DMS53 (cell line): Measurements from ENCODE around the gene MFNG.

Experiments
- DNase-seq: peaks from one replicate; lab custom pipeline; 2025; lab: John Stamatoyannopoulos, UW

Gene MFNG

DNA sequence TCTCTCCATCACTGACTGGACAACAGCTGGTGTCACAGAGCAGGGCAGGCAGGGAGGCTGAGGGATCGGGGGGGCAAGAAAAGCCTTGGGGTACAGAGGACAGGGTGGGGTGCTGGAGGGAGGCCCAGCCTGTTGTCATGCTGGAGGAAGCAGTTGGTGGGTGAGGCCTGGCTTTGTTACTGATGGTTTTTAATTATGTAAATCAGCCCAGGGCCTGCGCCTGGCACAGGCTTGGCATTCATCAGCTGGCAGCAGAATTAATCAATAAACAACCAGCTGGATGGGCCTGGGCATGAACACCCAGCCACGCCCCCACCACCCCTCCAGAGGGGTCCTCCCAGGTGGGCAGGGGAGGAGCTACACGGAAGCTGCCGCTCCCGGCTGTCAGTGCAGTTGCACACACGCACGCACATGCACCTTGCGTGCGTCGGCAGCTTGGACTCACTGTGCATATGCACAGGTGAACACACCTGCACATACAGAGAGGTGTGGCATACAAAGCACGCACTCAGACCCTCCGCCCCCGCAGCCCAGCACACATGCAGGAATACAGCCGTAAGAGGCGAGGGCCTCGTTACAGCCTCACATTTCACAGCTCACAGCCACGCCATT, 37.6 kb downstream of the MFNG start:
- DNase-seq, result no peak

DNA sequence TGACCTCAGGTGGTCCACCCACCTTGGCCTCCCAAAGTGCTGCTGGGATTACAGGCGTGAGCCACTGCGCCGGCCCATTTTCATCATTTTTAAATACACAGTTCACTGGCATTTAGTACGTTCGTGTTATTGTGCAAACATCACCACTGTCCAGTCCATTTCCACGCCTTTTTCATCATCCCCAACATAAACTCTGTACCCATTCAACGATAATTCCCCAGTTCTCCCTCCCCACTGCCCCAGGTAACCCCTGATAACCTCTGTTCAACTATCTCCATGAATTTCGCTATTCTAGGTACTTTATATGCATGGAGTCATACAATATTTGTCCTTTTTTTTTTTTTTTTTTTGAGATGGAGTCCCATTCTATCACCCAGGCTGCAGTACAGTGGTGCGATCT, 40.7 kb downstream of the MFNG start:
- DNase-seq, result no peak

DNA sequence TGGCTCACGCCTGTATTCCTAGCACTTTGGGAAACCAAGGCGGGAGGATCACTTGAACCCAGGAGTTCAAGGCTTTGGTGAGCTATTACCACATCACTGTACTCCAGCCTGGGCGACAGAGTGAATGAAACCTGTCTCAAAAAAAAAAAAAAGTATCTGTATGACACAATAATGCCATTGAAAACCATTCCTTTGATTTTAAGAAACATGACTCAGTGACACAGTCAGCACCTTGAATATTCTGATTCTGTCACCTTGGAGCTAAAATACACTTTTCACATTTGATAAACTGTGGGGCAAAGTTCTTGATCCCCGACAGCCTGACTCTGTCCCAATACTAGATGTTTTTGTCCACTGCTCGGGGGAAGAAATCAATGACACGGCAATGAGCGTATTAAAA, 42.2 kb downstream of the MFNG start:
- DNase-seq, result no peak

DNA sequence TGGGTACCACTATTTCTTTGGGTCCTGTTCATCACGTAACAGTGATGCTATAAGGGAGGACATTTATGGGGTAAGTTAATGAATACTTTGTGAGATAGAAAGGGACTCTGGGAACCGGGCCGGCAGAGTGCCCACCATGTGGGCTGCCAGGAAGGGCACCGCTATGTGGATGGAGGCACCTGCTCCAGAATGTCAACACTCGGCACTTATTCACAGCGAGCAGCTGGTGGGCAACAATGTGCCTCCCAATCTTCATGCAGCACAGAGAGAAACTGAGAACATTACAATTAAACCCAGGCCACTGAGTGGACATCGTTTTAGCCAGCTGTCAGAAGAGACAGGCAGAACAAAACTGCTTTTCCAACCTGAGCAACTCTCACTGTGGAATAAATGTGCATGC, 43.1 kb downstream of the MFNG start:
- DNase-seq, result no peak

DNA sequence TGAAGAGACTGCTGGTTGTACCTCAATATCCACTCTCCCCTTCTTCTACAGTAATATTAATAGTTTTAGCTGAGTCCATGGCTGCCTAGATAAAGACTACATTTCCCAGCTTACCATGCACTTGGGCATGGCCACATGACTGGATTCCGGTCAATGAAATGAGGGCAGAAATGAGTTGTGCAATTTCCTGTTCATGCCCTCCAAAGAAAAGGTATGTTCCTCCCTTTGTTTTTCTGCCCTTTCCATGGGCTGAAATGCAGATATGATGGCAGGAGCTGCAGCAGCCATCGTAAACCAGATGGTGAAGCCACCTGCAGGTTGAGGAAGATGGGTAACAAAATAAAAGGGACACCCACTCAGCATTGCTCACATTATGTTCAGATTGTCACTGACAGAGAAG, 43.6 kb downstream of the MFNG start:
- peak; percentile 7 for DNase-seq

DNA sequence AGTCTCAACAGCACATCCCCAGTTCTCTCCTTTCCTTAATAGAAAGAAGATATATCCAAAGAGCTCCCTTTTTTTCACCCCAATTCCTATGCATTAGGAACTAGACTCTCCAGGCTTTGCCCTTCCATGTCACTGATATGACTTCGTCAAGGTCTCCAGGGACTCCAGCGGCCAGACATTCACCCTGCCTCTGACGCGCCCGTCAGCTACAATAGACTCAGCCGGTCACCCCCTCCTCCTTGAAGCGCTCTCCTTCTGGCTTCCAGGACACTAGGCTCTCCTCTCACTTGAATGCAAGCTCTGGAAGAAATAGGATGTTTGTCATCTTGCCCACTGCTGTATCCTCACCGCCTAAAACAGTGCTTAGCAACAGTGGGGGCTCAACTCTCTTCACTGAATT, 44.0 kb downstream of the MFNG start:
- no peak for DNase-seq

DNA sequence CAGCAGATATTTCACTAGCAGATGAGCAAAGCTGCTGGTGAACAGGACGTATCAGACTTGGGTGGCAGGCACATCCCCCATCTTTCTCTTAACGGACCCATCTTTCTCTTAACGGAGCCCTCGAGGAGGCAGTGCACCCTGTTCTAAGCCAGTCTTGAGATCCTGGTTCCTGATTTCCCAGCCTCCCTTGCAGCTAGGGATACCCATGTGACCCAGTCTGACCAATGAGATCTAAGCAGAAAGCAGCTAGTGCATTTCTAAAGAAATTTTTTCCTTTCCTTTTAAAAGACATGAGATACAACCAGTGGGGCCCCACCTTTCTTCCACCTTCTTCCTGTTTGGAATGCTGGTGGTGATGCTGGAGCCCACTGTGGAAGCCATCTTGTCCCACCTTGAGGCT, 45.3 kb downstream of the MFNG start:
- DNase-seq, result no peak

DNA sequence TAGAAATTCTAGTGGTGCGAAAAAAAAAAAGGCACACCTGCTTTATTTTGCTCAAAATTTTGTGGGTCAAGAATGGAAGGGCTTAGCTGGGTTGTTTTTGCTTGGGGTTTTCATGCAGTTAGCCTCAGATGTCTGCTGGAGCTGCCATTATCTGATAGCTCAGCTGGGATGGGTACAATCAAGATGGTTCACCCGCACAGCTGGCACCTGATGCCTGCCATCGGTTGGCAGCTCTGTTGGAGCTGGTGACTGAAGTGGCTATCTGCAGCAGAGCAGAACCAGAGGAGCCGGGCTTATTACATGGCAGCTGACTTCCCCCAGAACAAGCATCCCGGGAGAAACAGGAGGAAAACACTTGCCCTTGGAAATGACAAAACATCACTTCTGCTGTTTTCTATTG, 46.8 kb downstream of the MFNG start:
- DNase-seq, result peak; percentile 14

DNA sequence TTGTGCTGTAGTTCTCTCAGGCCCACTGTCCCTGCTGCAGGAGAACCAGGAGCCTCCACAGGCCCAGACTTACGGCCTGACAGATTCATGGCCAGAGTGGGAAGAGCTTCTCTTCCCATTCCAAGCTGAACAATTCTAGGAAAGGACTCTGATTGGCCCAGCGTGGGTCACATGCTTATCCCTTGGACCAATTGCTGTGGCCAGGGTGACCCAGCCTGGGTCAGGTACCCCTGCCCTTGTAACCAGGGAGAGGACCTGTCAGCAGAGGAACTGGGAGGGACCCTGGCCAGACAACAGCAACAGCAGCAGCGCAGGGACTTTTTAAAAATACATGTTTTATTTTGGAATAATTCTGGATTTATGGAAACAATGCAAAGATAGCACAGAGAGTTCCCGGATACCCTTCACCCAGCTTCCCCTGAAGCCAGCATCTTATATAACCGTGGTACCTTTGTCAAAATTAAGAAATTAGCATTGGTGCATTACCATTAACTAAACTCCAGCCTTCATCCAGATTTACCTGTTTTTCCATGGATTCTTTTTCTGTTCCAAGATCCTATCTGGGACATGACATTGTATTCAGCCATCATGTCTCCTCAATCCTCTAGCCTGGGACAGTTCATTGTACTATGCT, 50.1 kb downstream of the MFNG start:
- DNase-seq, result no peak

DNA sequence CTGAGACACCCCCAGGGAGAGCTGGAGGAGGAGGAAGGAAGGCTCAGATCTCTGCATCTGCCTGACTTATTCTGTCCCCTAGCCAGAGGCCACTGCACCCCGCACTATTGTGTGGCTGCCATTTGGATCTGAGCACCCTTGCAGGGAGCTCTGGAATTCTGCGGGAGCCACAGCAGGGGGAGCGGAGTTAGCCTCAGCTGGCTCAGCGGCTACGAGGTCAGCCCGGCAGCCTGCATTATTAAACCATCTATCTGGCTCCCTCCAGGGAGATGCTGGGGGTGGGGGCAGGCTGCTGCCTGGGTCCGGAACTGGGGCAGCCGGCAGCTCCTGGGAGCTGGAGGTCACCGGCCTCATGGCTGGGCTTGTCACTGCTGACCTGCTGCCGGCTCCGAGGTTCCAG, 52.4 kb downstream of the MFNG start:
- no peak for DNase-seq

DNA sequence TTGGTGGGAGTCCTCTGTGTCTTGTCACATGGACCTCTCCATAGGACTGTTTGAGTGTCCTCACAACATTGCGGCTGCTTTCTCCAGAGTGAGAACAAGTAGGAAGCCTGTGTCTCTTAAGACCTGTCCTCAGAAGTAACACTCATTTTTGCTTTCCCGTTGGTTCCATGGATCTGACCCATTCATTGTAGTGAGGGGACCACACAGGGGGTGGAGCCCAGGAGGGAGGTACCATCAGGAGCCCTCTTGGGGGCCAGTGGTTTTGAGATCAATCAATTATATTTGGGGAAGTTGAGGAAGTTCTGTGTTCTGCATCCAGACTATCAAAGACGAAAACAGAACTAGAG, 53.5 kb downstream of the MFNG start:
- DNase-seq, result no peak

DNA sequence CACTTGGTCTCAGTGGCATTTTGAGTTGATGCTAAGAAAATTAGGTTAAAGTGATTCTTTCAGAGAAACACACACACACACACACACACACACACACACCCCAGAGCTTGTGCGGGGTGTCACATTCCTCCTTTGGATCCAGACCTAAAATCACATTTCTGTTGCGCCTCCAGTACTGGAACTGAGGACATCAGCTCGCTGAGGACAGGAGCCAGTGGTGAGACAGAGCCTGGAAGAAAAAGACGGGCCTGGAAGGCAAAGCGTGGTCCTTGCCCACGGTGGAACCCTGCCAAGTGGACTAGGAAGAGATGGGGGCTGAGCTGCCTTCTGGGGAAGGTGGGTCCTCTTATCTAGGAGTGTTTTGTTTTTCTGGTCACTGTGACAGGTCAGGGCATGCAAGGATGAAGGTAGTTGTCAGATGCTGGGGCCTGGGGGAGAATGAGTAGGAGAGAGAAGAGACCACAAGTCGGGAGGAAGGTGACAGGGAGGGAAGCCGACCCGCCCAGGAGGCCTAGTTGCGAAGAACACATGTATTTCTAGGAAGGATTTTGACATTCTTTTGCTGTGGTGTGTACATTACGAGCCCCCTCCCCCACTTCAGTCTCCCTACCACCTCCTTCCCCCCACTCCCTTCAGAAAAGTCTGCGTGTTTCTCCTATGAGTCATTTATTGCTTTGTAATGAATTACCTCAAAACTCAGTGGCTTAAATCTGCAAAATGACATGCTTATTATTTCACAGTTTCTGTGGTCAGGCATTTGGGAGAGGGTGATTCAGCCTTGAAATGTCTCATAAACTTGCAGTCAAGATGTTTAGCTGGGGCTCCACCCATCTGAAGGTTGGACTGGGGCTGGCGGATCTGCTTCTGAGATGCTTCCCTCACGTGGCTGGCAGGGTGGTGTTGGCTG, 54.1 kb downstream of the MFNG start:
- no peak for DNase-seq

DNA sequence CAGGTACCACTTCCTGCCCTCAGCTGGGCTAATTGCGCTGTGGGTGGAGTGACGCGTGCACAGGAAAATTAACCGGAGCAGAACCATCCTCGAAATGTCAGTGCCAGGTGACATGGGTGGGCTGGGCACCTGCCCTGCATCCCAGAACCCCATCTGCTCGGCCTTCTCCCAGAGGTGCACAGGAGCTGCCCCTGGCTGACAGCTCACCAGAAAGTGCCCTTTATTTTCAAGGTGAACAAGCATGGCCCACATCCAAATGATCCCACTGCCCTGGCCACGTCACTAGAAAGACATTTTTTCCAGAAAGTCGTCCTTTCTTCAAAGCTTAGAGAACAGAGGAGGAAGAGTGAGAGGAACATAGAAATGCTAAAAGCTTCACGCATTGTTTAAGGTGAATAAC, 54.8 kb downstream of the MFNG start:
- no peak for DNase-seq

DNA sequence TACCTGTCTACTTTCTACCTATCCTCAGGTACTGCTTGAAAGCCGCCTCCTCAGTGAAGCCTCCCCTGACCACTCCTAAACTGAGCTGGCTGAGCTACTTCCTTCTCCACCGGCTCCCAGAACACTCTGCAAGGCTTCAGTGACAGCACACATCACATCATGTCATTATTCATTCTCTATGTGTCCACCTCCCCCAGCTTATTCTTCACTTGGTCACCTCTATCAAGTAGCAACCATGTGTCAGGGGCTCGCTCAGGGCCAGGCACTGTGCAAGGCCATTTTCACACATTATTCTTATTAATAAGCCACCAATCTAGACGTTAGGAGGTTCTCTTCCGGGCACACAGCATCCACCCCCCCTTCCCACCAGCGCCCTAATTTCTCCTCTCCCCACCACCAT, 55.2 kb downstream of the MFNG start:
- DNase-seq, result no peak

DNA sequence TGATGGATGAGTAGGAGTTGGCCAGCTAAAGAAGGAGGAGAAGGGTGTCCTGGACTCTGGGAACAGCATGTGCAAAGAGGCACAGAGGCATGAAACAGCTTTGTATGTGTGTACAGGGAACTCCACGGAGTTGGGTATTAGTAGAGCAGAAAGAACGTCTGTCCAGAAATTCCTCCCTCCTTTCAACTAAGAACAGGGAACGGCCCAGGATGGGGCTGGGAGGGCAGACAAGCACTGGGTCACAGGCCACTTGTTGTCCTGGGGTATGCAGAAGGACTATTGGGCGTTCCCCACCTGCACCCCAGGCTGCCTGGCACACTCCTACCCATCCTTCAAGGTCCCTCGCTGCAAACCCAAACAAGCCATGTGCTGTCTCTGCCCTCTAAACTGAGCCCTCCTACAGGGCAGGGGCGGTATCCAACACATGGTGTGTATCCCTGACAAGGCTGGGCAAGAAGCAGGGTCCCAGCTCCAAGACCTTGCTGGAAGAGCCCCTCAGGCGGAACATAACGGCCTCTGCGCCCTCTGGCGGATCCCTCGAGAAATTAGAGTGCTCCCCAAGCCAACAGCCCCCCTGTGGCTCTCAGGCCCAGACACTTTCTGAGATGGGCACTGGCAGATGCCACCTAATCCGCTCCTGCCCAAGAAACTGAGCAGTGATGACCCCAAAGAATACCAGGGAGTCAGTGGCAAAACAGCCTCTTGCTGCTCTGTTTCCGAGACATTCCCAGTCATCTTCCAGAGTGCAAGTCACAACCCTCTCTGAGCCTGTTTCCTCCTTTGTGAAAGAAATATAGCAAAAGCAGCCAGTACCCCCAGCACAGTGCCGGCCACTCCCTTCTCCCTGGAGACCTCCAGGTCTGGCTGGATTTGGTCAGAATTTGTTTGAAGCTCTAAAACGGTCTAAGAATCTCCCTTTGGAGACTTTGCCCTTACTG, 57.3 kb downstream of the MFNG start:
- peak; percentile 32 for DNase-seq

DNA sequence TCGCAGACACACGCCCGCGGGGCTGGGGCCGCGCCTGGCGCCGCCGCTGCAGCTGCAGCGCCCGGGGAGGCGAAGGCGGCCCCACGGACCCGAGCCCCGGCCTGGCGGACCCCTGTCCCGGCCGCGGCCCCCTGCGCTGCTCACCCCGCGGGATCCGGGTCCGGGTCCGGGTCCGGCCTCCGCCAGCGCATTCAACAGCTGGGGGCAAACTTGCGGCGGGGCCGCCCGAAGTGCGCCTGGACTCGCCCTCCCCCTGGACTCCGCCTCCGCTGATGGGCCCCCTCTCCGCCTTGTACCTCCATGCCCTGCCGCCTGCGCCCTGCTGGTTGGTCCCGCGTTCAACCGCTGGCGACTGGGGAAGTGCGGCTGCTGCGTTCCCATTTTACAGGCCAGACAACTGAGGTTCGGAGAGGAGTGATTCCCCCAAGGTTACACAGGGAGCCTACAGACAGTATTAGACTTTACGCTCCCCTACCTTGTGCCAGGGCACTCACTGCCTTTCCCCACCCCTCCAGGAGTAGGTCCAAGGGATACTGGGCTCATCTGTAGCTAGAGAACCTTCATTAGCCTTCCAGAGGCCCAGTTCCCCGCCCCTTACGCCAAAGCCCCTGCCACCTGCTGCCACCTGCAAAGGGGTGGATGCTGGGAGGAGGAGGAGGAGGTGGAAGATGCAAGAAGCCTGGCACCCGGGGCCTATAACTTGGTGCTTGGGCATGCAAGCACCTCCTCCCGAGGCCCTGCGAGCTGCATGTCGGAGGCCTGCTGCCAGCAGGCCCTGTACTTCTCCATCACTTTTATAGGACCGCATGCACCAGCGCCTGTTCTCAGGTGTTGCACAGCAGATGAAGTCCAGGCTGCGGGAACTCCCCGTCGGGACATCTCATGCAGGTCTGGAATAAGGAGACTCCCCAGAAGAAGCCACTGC, 58.2 kb downstream of the MFNG start:
- no peak for DNase-seq

DNA sequence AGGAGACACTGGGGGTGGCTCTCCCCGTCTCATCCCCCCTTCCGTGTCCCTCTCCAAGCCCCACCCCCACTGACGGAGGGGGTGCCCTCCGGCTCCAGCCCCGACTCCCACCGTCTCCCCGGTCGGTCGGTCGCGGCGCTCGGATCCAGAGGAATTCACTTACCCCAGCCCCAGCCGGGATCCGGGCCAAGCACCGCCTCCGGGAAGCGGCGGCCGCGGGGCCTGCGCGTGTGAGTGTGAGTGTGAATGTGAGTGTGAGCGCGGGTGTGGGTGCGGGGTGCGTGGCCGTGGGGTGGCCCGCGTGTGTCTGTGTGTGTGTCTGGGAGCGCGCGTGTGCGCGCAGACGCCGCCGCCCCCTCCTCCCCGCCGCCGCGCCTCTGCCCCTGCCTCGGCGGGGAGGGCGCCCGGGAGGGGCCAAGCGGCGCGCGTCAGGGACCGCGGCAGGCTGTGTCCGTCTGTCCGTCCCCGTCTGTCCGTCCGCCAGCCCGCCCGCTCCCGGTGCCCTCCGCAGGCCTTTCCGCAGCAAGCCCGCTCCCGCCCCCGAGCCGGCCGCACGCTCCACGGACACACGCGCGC, 59.0 kb downstream of the MFNG start, which contains the start of gene ELFN2:
Gene ELFN2 (minus strand): TSS at position 345 of the 576 bp plus-strand sequence. CDS start 51,945 bp downstream, outside the sequence.
- peak; percentile 30 for DNase-seq

DNA sequence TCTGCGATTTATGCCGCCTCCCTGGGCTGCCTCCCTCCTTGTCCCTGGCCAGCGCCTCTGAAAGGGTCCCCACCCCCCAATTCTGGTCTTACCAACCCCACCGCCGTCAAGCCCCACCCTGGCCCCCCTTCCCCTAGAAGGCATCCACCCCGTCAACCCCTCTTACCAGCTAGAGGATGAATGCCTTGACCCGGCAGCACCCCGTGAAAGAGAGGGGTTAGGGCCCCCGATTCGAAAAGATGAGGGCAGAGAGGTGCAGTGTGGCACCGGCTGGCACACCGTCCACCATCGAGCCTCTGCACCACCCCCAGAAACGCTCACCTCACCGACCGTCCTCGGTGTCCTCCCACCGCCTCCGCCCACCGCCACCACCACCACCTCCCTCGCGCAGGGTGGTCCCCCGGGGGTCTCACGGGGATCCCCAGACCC, 59.5 kb downstream of the MFNG start:
- no peak for DNase-seq

DNA sequence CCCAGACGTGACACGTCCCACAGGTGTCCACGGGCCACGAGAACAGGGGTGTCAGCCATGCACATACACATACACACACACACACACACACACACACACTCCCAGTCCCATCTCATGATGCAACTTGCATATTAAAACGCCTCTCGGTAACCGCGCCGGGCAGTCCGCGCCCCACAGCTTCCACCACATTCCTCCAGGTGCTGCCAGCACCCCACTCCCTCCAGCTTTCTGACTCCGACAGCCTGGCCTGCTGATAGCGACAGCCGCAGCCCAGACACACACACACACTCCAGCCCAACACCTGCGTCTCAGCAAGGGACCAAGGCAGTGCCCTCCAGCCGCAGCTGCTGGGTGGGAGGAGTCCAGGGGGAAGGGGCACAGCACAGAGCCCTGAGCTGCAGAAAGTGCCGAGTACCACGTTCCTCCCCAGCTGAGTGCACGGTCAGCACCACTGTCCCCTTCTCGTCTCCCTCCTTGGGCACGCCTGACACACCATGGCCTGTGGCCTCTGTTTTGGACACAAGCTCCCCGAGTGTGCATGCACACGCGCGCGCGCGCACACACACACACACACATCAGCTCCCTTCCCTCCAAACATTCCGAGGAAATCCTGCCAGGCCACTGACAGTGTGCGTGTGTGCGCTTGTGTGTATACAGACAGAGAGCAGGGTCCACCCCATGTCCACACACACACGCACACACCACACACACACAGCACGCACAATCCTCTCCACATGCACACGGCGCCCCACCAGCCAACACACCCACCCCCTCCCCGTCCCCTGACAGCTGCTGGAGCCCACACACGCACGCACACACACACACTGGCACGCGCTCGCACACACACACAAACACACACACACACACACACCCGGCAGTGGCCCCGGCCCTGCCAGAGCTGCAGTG, 60.1 kb downstream of the MFNG start:
- DNase-seq, result peak; percentile 33
